ENCODE results near the gene ANKRD12. TPM values are rescaled to one million over a fixed set of nuclear protein-coding genes. Genes with fewer than 3 reads are reported as not detected.
A peak's percentile ranks its signal among the peaks of the same experiment; 100 is the strongest.

Gene ANKRD12
- polyA plus RNA-seq, 4 donors, result 7.5 to 22.2 (median 21.1) TPM

DNA sequence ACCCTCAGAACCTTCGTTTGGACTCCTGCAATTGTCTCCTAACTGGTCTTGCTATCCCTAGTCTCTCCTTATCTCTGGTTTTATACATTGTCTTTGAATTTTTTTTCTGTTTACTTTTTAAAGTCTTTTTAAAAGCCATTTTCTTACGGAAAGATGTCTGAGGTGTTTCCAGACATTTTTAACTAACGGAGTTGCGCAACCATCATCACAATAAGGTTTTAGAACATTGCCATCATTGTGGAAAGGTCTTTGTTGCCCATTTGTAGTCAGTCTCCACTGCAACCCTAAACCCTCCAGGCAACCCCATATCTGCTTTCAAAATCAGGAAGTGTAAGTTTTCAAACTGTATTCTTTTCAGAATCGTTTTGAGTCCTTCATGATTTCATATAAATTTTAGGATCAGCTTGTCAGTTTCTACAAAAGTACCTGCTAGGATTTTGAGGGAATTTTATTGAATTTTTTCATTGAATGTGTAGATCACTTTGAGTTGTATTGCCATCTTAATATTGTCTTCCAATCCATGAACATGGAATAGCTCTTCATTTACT is 46.3 kb downstream of the ANKRD12 start:
- Histone ChIP-seq H3K4me3 (ENCODE audit: low read depth in 1 of 3, low read length in 3 of 3) (no peak overlapping the region), H3K27me3 (ENCODE audit: control insufficient read depth in 3 of 3, insufficient read depth in 3 of 3, low read length in 3 of 3) (no peaks in the 10 kb centered on the region), H3K27ac (ENCODE audit: low read depth in 1 of 3, low read length in 2 of 3) (no peak overlapping the region), H3K9me3 (ENCODE audit: control insufficient read depth in 2 of 2, insufficient read depth in 1 of 2, low read depth in 1 of 2, low read length in 1 of 2) (no peaks in the 10 kb centered on the region), H3K4me1 (ENCODE audit: control insufficient read depth in 3 of 3, insufficient read depth in 2 of 3, low read depth in 1 of 3, low read length in 2 of 3) (peaks cover 0 to 6% (median 0%) of the 10 kb centered on the region in 3 donors), H3K36me3 (ENCODE audit: control insufficient read depth in 3 of 3, insufficient read depth in 2 of 3, low read depth in 1 of 3, low read length in 3 of 3) (peaks cover 0 to 8% (median 0%) of the 10 kb centered on the region in 3 donors)
- DNase-seq, result no peak
- FAIRE-seq, result no peak
- 75 to 82% (median 76%) methylated on average over 5 of the region's 5 CpGs for WGBS, 3 donors

GRCh38 chr18:9184998-9185613 is 48.5 kb downstream of the ANKRD12 start:
- no peaks in the 10 kb centered on the region for H3K27me3 ChIP-seq (ENCODE audit: control insufficient read depth in 3 of 3, insufficient read depth in 3 of 3, low read length in 3 of 3)
- peaks cover 0 to 8% (median 0%) of the 10 kb centered on the region in 3 donors for H3K36me3 ChIP-seq (ENCODE audit: control insufficient read depth in 3 of 3, insufficient read depth in 2 of 3, low read depth in 1 of 3, low read length in 3 of 3)
- H3K4me3 ChIP-seq (ENCODE audit: low read depth in 1 of 3, low read length in 3 of 3), result no peak overlapping the region
- FAIRE-seq (no peak), DNase-seq (peak in 1 of 2 donors; percentile 5)
- H3K27ac ChIP-seq (ENCODE audit: low read depth in 1 of 3, low read length in 2 of 3), result peak overlapping the region in 1 of 3 donors; percentile 66
- 67 to 75% (median 71%) methylated on average over 4 of the region's 4 CpGs for WGBS, 3 donors
- H3K9me3 ChIP-seq (ENCODE audit: control insufficient read depth in 2 of 2, insufficient read depth in 1 of 2, low read depth in 1 of 2, low read length in 1 of 2), result no peaks in the 10 kb centered on the region
- peaks cover 0 to 9% (median 0%) of the 10 kb centered on the region in 3 donors for H3K4me1 ChIP-seq (ENCODE audit: control insufficient read depth in 3 of 3, insufficient read depth in 2 of 3, low read depth in 1 of 3, low read length in 2 of 3)

DNA sequence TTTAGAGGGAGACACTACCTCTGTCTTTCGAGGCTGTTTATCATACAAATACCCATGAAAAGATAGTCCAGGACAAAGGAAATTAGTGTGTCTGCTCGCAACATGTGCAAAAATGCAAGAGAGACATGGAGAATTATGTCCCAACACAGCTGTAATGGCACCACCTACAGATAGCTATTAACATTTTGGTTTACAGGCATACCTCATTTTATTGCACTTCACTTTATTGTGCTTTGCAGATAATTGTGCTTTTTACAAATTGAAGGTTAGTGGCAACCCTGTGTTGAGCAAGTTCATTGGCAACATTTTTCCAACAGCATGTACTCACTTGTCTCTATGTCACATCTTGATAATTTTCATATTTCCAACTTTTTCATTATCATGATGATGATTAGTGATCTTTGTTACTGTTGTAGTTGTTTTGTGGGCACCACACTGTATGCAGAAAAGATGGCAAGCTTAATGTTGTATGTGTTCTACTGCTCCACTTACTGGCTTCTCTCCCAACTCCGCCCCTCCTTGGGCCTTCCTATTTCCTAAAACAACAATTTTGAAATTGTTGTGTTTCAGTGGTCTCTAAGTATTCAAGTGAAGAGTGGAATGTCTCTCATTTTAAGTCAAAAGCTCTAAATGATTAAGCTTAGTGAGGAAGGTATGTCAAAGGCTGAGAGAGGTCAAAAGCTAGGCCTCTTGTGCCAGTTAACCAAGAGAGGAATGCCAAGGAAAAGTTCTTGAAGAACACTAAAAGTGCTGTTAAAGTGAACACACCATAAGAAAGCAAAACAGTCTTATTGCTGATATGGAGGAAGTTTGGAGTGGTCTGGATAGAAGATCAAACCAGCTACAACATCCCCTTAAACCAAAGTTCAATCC is 52.0 kb downstream of the ANKRD12 start:
- Histone ChIP-seq H3K4me3 (ENCODE audit: low read depth in 1 of 3, low read length in 3 of 3) (no peak overlapping the region), H3K9me3 (ENCODE audit: control insufficient read depth in 2 of 2, insufficient read depth in 1 of 2, low read depth in 1 of 2, low read length in 1 of 2) (no peaks in the 10 kb centered on the region), H3K27me3 (ENCODE audit: control insufficient read depth in 3 of 3, insufficient read depth in 3 of 3, low read length in 3 of 3) (no peaks in the 10 kb centered on the region), H3K27ac (ENCODE audit: low read depth in 1 of 3, low read length in 2 of 3) (no peak overlapping the region), H3K36me3 (ENCODE audit: control insufficient read depth in 3 of 3, insufficient read depth in 2 of 3, low read depth in 1 of 3, low read length in 3 of 3) (peaks cover 0 to 18% (median 5%) of the 10 kb centered on the region in 3 donors), H3K4me1 (ENCODE audit: control insufficient read depth in 3 of 3, insufficient read depth in 2 of 3, low read depth in 1 of 3, low read length in 2 of 3) (peaks cover 0 to 7% (median 0%) of the 10 kb centered on the region in 3 donors)
- FAIRE-seq (no peak), DNase-seq (peak in 1 of 2 donors; percentile 16)
- 93 to 99% (median 95%) methylated on average over 3 of the region's 3 CpGs for WGBS, 3 donors

- Histone ChIP-seq H3K4me3 (ENCODE audit: low read depth in 1 of 3, low read length in 3 of 3) (no peak overlapping the region), H3K4me1 (ENCODE audit: control insufficient read depth in 3 of 3, insufficient read depth in 2 of 3, low read depth in 1 of 3, low read length in 2 of 3) (peaks cover 0 to 7% (median 0%) of the 10 kb centered on the region in 3 donors), H3K9me3 (ENCODE audit: control insufficient read depth in 2 of 2, insufficient read depth in 1 of 2, low read depth in 1 of 2, low read length in 1 of 2) (no peaks in the 10 kb centered on the region), H3K36me3 (ENCODE audit: control insufficient read depth in 3 of 3, insufficient read depth in 2 of 3, low read depth in 1 of 3, low read length in 3 of 3) (peaks cover 0 to 18% (median 5%) of the 10 kb centered on the region in 3 donors), H3K27ac (ENCODE audit: low read depth in 1 of 3, low read length in 2 of 3) (no peak overlapping the region), H3K27me3 (ENCODE audit: control insufficient read depth in 3 of 3, insufficient read depth in 3 of 3, low read length in 3 of 3) (no peaks in the 10 kb centered on the region)
- no peak for FAIRE-seq
- DNase-seq, result no peak
- WGBS, 3 donors, result 88 to 94% (median 94%) methylated on average over 2 of the region's 2 CpGs
Observed at GRCh38 chr18:9189491-9189890, 52.9 kb downstream of the ANKRD12 start.

DNA sequence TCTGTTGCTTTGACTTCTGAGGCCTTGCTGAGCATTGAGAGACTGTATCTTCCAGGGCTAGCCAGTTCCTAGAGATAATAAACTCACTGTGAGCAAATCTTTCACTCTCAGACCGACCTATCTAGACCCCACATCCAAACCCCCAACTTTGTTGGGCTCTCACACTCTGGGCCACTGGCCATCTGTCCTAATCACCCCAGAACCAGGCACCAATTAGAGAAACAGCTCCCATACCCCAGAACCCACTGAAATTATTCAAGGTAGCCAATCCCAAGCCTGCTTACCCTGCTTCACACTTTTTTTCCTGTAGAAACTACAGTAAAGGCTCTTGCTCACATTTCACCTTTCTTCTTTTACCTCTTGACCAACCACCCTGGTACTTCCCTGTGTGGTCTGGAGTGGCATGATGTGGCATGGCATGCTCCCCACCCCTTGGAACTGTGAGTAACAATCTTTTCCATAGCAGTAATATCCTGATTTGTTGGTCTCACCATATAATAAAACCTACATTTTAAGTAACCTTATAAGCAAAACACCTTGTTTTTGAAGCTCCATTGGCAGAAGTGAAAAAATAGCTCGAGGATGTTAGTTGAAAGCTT is 55.2 kb downstream of the ANKRD12 start:
- H3K36me3 ChIP-seq (ENCODE audit: control insufficient read depth in 3 of 3, insufficient read depth in 2 of 3, low read depth in 1 of 3, low read length in 3 of 3), result peaks cover 3 to 17% (median 7%) of the 10 kb centered on the region in 3 donors
- H3K27me3 ChIP-seq (ENCODE audit: control insufficient read depth in 3 of 3, insufficient read depth in 3 of 3, low read length in 3 of 3), result no peaks in the 10 kb centered on the region
- H3K4me1 ChIP-seq (ENCODE audit: control insufficient read depth in 3 of 3, insufficient read depth in 2 of 3, low read depth in 1 of 3, low read length in 2 of 3), result peaks cover 0 to 3% (median 0%) of the 10 kb centered on the region in 3 donors
- H3K27ac ChIP-seq (ENCODE audit: low read depth in 1 of 3, low read length in 2 of 3), result no peak overlapping the region
- FAIRE-seq (no peak), DNase-seq (no peak)
- WGBS, 3 donors, result 91 to 94% (median 91%) methylated on average over 2 of the region's 2 CpGs
- H3K4me3 ChIP-seq (ENCODE audit: low read depth in 1 of 3, low read length in 3 of 3), result no peak overlapping the region
- peaks cover 0 to 2% of the 10 kb centered on the region in 2 donors for H3K9me3 ChIP-seq (ENCODE audit: control insufficient read depth in 2 of 2, insufficient read depth in 1 of 2, low read depth in 1 of 2, low read length in 1 of 2)

DNA sequence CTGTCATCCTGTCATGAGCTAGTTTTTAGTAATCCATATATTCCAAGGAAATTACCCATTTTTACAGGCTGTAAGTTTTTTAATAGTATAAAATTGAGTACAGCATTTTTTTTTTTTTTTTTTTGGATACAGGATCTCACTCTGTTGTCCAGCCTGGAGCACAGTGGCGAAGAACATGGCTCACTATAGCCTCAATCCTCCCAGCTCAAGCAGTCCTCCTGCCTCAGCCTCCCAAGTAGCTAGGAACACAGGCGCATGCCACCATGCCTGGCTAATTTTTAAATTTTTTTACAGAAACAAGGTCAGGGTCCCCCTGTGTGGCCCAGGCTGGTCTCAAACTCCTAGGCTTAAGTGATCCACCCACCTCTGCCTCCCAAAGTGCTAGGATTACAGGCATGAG is 56.5 kb downstream of the ANKRD12 start:
- DNase-seq (no peak), FAIRE-seq (no peak)
- Histone ChIP-seq H3K4me1 (ENCODE audit: control insufficient read depth in 3 of 3, insufficient read depth in 2 of 3, low read depth in 1 of 3, low read length in 2 of 3) (peaks cover 0 to 3% (median 0%) of the 10 kb centered on the region in 3 donors), H3K27me3 (ENCODE audit: control insufficient read depth in 3 of 3, insufficient read depth in 3 of 3, low read length in 3 of 3) (no peaks in the 10 kb centered on the region), H3K27ac (ENCODE audit: low read depth in 1 of 3, low read length in 2 of 3) (no peak overlapping the region), H3K4me3 (ENCODE audit: low read depth in 1 of 3, low read length in 3 of 3) (no peak overlapping the region), H3K36me3 (ENCODE audit: control insufficient read depth in 3 of 3, insufficient read depth in 2 of 3, low read depth in 1 of 3, low read length in 3 of 3) (peaks cover 3 to 13% (median 7%) of the 10 kb centered on the region in 3 donors), H3K9me3 (ENCODE audit: control insufficient read depth in 2 of 2, insufficient read depth in 1 of 2, low read depth in 1 of 2, low read length in 1 of 2) (peaks cover 0 to 2% of the 10 kb centered on the region in 2 donors)
- WGBS, 3 donors, result 96 to 98% (median 98%) methylated on average over 2 of the region's 2 CpGs

DNA sequence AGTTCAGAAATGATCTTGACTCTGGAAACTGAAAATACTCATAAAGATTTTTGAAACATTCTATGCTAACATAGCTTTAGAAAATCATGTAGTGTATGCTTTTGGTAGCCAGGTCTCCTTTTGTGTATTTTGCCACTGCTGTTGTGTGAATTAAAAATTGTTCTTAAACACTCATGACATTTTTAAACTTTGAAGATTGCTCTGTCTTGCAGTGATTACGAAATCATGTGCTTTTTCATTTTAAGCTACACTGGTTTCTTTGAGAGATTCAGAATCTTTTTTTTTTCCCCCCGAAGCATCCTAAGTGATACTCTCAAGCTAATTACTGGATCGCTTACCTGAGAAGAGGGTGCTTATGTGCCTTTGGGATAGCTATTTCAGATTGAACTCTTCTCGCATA is 60.0 kb downstream of the ANKRD12 start:
- WGBS, 3 donors, result 94 to 97% (median 96%) methylated on average over 4 of the region's 4 CpGs
- Histone ChIP-seq H3K9me3 (ENCODE audit: control insufficient read depth in 2 of 2, insufficient read depth in 1 of 2, low read depth in 1 of 2, low read length in 1 of 2) (peaks cover 0 to 2% of the 10 kb centered on the region in 2 donors), H3K27me3 (ENCODE audit: control insufficient read depth in 3 of 3, insufficient read depth in 3 of 3, low read length in 3 of 3) (no peaks in the 10 kb centered on the region), H3K4me1 (ENCODE audit: control insufficient read depth in 3 of 3, insufficient read depth in 2 of 3, low read depth in 1 of 3, low read length in 2 of 3) (peaks cover 0 to 3% (median 2%) of the 10 kb centered on the region in 3 donors), H3K4me3 (ENCODE audit: low read depth in 1 of 3, low read length in 3 of 3) (no peak overlapping the region), H3K27ac (ENCODE audit: low read depth in 1 of 3, low read length in 2 of 3) (no peak overlapping the region), H3K36me3 (ENCODE audit: control insufficient read depth in 3 of 3, insufficient read depth in 2 of 3, low read depth in 1 of 3, low read length in 3 of 3) (peaks cover 3 to 20% (median 7%) of the 10 kb centered on the region in 3 donors)
- DNase-seq, result no peak
- FAIRE-seq, result no peak

GRCh38 chr18:9199681-9200080 is 63.1 kb downstream of the ANKRD12 start:
- DNase-seq (no peak), FAIRE-seq (no peak)
- H3K9me3 ChIP-seq (ENCODE audit: control insufficient read depth in 2 of 2, insufficient read depth in 1 of 2, low read depth in 1 of 2, low read length in 1 of 2), result peaks cover 0 to 2% of the 10 kb centered on the region in 2 donors
- H3K4me3 ChIP-seq (ENCODE audit: low read depth in 1 of 3, low read length in 3 of 3), result no peak overlapping the region
- peaks cover 2 to 13% (median 3%) of the 10 kb centered on the region in 3 donors for H3K36me3 ChIP-seq (ENCODE audit: control insufficient read depth in 3 of 3, insufficient read depth in 2 of 3, low read depth in 1 of 3, low read length in 3 of 3)
- H3K4me1 ChIP-seq (ENCODE audit: control insufficient read depth in 3 of 3, insufficient read depth in 2 of 3, low read depth in 1 of 3, low read length in 2 of 3), result peaks cover 0 to 3% (median 2%) of the 10 kb centered on the region in 3 donors
- no peaks in the 10 kb centered on the region for H3K27me3 ChIP-seq (ENCODE audit: control insufficient read depth in 3 of 3, insufficient read depth in 3 of 3, low read length in 3 of 3)
- H3K27ac ChIP-seq (ENCODE audit: low read depth in 1 of 3, low read length in 2 of 3), result no peak overlapping the region
